GM18909 (cell line): Measurements from ENCODE around the gene RASA2.
"Not testable (repeated sequence)": the region's sequence is repeated elsewhere in the genome, so short reads cannot be mapped to it uniquely, and the experiment has no call there.

Experiments used
- ATAC-seq: cut with Tn5 transposase; IDR thresholded peaks from one replicate; pipeline ENCODE4 v1.9.1; 2021; ENCODE audit warnings: mild to moderate bottlenecking; ENCODE audit not compliant: unreplicated experiment, poor library complexity

Gene RASA2

DNA sequence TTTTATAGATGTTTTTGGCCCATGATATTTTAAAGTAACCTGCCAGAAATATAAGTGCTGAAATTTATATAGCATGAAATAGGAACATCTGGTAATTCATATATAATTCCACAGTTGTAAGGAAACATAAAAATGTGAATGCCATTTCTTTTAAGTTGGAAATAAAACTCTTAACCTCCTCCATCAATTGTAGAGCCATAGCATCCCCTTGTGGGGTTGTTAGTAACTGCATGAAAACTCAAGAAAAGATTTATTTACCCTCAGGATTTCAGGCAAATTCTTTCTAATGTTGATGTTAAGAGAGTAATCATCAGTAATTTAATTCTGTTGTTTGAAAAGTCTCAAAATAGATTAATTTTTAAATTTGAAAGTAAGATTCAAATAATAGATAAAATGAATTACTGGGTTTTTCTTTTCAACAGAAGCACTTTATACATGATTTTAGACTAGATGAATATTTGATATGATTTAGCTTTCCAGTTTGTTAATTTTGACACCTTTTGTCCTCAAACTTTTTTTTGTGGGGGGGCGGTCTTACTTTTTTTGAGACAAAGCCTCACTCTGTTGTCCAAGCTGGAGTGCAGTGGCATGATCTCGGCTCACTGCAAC lies 74.7 kb downstream of the RASA2 start:
- no peak for ATAC-seq

- ATAC-seq, result no peak
Observed at GRCh38 chr3:141564241-141564640, 77.4 kb downstream of the RASA2 start.

GRCh38 chr3:141570068-141570467 lies 83.2 kb downstream of the RASA2 start:
- ATAC-seq, result no peak

- peak; percentile 61 for ATAC-seq
Observed at GRCh38 chr3:141575879-141576743, 89.3 kb downstream of the RASA2 start.

GRCh38 chr3:141576744-141577052 lies 89.9 kb downstream of the RASA2 start:
- ATAC-seq, result no peak

DNA sequence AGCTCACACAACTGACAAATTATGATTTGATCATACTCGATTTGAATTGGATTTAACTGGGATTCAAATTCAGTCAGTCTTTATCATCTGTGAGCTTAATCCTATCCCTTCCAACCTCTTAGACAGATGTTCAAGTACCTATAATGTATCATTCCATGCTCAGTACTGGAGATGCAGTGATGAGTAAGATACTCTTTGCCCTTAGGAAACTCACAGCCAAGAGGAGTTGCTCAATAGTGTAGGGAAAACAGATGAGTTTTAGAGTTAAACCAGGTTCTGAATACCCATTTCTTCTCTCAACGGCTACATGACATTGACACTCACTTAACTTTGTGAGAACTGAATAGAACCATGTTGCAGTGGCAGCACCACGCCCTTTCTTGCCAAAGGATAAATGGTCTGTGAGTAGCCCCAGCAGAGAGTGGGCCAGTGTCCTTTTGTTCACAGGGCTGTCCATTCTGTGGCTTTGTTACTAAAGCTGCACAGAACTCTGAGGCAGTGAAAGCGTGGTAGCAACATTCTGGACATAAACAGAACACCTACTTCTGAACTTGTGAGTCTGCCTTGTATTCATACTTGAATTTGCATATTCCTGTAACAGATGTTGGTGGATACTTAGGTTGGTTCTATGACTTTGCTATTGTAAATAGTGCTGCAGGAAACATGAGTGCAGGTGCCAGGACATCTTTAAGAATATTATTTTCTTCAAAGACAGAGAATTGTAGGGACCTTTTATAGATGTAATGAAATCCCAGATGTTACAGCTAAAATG lies 91.6 kb downstream of the RASA2 start:
- ATAC-seq, result no peak

DNA sequence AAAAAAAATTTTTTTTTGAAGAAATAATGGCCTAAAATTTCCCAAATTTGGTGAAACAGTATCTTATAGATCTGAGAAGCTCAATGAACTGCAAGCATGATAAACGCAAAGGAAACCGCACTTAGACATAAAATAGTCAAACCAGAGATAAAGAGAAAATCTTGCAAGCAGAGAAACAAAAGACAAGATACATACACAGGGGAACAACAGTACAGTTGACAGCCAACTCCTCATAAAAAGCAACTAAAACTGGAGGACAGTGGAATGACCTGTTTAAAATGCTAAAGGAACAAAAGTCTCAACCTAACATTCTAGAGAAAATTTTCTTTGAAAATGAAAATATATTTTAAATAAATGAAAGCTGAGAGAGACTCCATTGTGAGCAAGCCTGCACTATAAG lies 107.5 kb downstream of the RASA2 start:
- no peak for ATAC-seq

- no peak for ATAC-seq
Observed at GRCh38 chr3:141597931-141598330, 111.1 kb downstream of the RASA2 start.

GRCh38 chr3:141600331-141600730 lies 113.5 kb downstream of the RASA2 start:
- no peak for ATAC-seq

GRCh38 chr3:141602706-141603105 lies 115.9 kb downstream of the RASA2 start:
- no peak for ATAC-seq

GRCh38 chr3:141603473-141604035 lies 116.7 kb downstream of the RASA2 start:
- ATAC-seq, result no peak

DNA sequence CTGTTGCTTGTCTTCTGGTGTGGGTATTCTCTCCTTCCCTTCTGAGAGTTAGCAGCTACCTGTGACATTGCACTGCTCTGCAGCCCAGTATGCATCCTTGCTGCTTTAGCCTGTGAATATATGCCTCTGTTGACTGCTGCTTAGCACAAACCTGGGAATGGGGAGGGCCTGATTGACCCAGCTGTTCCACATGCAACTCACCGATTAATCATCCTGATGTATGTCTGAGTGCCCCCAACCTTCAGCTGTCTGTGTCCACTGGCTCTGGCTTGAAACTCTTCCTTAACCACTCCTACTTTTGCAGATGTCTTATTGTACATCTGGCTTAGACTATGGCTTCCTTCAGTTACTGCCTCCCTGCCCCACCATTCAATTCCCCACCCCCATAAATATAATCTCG lies 119.1 kb downstream of the RASA2 start:
- ATAC-seq, result no peak

GRCh38 chr3:141608438-141608837 lies 121.6 kb downstream of the RASA2 start:
- ATAC-seq, result no peak

DNA sequence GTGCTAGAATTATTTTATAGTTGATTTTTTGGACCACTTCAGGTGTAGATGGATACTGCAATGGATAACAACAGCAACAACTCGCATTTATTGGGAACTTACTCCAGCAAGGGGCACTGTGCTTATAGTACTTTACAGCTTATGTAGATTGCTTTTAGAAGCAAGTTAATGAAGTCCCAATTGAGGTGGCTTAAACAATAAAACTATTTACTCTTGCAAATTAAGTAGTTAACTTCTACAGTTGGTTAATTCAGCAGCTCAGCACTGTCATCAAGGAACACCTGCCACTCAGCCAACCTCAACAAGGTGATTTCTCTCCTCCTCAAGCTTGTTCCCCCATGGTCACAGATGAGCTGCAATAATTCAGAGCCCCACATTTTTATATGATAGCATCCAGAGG lies 124.1 kb downstream of the RASA2 start:
- no peak for ATAC-seq

DNA sequence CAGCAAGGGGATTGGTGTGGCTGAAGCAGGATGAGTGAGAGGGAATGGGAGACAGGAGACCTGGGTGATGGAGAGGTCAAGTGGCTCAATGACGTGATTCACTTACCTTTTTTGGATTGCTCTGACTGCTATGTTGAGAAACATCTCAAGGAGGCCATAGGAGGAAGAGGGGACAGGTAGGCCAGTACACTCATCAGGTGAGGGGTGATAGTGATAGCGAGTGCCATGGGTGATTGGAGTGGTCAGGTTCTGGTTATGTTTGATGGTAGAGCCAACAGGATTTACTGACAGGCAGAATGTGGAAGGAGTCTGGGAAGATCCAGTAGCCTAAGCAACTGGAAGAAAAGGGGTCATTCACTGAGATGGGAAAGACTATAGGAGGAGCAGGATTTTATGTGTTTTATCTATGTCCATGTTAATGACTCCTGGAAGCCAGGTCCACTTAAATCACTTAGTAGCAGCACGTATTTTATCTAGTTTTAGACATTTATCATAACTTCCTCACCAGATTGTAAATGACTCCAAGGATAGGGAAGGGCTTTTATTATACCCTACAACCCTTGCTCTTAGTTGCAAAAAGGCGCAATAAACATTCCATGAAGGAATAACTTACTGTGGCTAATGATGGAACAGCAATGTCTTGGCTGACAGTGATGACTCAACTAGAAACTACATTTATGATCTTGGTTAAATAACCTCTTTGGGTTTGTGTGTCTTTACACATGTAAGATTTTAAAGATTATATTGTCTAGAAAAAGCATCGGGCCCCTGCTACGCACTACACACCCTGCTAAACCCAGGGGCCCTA lies 131.5 kb downstream of the RASA2 start:
- no peak for ATAC-seq

GRCh38 chr3:141618938-141619337 lies 132.1 kb downstream of the RASA2 start:
- no peak for ATAC-seq

- no peak for ATAC-seq
Observed at GRCh38 chr3:141619450-141619849, 132.6 kb downstream of the RASA2 start.

DNA sequence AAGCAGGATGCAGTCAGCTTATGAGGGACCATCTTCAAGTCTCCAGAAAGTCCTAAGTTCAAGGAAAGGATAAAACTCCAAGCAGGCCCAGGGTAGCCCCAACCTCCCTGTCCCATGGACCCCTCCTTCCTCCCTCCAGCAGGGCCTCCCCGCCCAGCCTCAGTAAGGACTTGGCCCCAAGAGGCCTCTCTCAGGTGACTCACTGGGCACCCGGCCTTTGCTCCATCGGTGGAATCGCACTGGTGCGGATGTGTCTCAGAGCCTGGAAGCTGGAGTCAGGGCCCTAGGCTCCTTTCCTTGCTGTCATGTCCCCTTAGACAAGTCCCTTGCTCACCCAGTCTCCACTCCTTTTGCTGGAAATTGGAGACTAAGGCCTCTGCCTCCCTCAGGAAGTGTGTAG lies 136.9 kb downstream of the RASA2 start:
- no peak for ATAC-seq

DNA sequence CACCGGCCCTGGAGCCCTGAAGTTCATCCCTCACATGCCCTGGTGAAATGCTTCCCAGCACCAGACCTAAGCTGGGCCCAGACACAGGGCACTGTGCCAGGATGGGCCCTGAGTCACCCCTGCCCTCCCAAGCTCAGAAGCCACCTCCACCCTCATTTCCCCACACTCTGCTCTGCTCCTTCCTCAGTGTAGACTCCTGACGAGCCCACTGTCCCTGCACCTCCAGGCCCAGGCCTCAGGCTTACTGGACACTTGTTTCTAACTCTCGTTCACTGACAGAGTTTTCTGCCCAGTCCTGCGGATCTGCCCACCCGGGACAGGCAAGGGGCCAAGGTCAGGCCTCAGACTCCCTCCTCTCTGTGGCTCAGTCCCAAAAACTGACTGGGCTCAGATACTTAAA lies 138.7 kb downstream of the RASA2 start:
- ATAC-seq, result no peak

- ATAC-seq, result not testable (repeated sequence)
Observed at GRCh38 chr3:141628334-141628733, 141.5 kb downstream of the RASA2 start.
